ENCODE data around the gene ARHGEF28.

The ARHGEF28 gene

GRCh38 chr5:73770172-73771025, 144.4 kb downstream of the ARHGEF28 start:
- no peak for DNase-seq

- no peak for DNase-seq
Measured at GRCh38 chr5:73774924-73775323, 148.9 kb downstream of the ARHGEF28 start.

- no peak for DNase-seq
Measured at GRCh38 chr5:73776405-73776804, 150.4 kb downstream of the ARHGEF28 start.

GRCh38 chr5:73777192-73777591, 151.2 kb downstream of the ARHGEF28 start:
- no peak for DNase-seq

- no peak for DNase-seq
Measured at GRCh38 chr5:73780302-73781080, 154.5 kb downstream of the ARHGEF28 start.

DNA sequence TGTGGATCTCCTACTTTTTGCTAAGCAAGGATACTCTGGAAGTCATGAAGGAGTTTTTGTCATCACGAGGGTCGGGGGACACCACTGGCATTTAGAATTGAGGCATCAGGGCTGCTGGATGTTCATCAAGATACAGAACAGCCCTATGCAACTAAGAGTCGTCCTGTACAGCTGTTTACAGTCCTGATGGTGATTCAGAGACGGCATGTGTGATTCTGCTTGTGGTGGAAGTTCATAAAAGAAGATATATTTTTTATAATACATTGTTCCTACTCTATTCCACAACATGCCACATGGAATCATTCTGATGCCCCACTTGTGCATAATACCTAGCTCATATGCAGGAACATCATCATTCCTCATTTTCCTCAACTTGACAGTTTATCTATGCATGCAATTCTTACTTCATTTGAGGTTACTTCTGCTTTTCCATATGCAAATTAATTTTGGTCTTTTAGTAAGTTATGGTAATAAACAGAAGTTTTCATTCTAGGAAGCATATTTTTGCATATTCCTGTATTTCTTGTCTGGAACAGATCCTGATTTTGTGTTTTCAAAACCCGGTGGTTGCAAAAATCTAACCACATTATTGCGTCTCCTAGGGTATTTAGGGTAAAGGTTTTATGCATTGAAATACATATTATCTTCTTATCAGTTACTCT, 155.2 kb downstream of the ARHGEF28 start:
- no peak for DNase-seq

DNA sequence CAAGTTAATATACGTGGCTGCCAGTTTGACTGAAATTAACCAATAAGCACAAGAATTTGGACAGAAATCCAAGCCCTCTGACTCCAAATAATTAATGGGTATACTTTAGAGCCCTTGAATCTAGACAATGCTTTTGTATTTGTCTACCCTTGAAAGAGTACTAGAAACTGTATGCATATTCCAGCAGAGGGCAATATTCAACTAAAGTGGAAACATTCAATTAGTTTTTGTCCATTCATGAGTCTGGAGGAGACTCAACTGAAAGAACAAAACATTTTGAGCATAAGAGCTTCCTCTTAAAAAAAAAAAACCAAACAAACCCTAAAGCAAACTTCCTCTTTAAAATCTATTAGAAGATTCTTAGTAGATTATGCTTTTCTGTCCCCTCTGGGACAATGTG, 157.8 kb downstream of the ARHGEF28 start:
- DNase-seq = no peak

GRCh38 chr5:73786043-73786831, 160.2 kb downstream of the ARHGEF28 start:
- no peak for DNase-seq

GRCh38 chr5:73789851-73790281, 163.9 kb downstream of the ARHGEF28 start:
- DNase-seq = no peak

DNA sequence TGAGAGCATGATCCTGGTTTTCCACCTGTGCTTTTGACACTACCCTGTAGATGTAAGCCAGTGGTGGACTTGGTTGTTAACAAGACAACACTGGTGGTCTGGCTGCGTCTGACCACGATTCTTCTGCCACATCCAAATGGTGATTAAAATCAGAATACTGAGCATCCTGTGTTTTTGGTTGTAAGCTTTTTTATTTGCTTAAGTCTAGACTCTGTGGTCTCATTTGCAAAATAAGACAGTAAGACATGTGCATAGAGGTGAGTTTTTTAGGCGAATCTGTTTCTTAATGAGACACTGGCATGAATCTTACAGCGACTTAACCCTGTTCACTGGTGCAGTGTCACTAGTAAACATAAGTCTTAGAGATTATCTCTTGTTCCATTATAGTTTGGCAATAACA, 165.4 kb downstream of the ARHGEF28 start:
- no peak for DNase-seq

- DNase-seq = peak in 56 of 58 donors; percentile 2 to 80 (median 39)
Measured at GRCh38 chr5:73792687-73793320, 166.8 kb downstream of the ARHGEF28 start.

GRCh38 chr5:73793911-73794310, 167.9 kb downstream of the ARHGEF28 start:
- no peak for DNase-seq

DNA sequence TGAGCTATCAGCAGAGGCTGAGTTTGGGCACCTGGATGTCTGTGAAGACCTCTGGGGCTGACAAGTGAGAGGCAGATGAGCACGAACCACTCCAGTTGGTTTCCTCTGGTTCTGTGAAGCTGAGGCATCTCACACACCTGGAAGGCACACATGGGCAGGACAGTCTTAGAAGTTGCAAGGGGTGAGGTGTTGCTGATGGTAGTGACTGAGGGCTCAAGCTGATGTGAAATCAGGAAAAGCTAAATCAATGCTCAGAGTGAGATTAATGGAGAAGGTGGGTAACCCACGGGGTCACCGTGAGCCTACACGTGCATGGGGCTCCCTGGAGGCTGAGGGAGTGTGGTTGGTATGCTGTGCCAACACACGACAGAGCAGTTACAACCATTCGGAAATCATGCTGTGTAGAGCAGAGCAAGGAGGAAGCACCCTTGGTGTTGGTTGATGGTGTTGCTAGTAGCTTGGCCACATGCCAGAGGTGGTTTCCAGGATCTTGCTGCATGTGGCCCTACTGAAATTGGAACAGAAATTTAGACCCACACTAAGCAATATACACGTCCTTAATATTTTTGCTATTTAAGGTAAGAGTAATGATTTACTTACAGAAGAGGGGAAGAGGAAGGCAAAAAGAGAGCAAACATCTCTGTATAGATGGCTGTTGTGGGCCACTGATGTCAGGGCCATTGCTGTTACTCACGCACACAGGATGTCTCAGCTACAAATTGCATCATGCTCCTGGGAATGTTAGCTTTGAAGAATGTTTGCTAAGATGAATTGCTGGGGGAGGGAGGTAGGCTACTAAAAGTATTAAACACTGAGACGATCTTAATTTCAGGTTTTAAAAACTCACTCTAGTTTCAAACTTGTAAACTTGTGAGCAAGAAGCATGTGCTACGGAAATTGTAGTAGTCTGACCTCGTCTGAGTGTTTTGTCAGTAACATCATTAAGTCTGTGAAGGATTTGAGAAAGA, 170.5 kb downstream of the ARHGEF28 start:
- no peak for DNase-seq

- DNase-seq = no peak
Measured at GRCh38 chr5:73797132-73797510, 171.1 kb downstream of the ARHGEF28 start.

DNA sequence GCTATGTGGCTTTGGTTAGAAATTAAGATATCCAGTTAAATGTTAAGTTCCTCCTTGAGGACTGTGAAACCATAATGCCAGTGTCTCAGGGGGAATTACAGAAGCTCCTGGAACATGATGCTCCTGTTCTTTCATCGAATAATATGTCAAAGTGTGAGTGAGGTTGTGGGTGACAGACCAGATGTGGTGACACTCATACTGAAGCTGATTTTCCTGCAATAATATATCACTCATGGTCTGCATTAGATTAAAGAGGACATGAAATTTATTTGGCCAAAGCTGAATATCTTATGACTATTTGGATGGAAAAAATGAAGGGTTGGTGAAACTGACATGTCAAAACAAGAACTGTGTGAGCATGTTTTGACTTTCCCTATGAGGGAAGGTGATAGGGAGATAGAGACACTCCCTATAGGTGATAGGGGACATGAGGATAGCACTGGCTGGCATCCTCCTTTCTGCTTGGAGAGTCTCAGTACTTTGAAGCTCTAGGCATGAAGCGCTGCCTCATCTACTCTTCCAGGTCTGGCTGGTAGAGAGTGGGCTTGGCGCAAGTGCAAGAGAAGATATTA, 173.5 kb downstream of the ARHGEF28 start:
- no peak for DNase-seq

DNA sequence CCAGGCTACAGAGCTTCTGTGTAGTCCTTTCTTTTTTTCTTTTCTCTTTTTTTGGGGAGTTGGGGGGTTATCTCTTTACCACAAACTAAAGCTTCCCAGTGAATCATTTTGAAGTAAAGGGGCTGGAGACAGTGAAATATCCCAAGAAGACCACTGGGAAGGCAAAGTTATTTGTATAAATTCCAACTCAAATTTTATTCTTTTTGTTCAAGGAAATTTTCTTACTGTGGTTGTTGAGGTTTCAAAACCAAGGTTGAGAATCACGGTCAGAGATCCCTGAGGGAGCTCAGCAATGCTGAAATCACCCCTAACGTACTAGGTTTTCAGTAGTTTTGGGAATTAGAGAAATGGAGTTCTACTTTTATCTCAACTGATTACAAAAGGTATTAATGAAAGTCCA, 175.7 kb downstream of the ARHGEF28 start:
- no peak for DNase-seq

DNA sequence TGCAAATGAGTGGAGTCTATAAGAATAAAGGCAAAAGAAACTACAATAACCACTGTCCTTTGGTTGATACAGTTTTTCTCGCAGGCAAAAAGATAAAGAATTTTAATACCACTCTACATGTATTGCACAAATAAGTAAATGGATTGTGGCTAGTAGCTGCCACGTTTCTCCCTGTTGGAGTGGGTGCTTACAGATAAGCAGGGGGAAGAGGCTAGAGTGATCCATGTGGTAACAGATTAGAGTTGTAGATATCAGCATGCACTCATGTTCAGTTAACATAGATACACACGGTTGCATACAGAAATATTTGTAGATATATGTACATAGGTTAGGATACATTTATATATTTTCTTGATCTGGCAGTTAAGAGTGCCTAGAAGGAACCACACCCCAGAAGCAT, 179.5 kb downstream of the ARHGEF28 start:
- no peak for DNase-seq

DNA sequence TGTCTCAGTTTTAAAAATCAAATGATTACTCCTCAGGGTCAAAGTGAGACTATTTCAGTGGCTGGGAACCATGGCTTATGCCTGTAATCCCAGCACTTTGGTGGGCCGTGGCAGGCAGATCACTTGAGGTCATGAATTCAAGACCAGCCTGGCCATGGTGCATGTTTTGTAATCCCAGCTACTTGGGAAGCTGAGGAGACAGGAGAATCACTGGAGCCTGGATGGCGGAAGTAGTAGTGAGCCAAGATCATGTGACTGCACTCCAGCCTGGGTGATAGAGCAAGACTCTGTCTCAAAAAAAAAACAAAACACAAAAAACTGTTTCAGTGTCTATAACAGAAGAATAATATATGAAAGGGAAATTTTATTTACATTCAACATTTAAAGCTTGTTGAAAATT, 182.9 kb downstream of the ARHGEF28 start:
- DNase-seq = no peak

DNA sequence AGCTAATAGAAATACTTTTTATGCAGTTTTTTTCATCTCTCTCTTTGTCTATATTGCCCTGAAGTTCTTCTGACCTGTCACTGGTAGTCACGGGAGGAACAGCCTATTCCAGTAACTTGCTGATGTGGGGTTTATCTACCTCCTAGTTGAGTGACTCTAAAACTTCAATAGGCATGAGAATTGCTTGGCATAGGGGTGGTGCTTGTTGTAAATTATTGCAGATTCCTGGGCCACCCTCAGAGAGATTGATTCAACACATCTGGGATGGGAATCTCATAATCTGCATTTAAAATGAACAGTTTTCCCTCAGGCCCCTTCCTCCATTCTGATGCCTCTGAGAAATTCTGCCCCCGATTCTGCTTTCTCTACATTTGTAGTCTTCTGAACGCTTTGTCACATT, 184.4 kb downstream of the ARHGEF28 start:
- no peak for DNase-seq
